Natural killer cell treated with Interleukin-12 subunit alpha and Interleukin-12 subunit beta and Interleukin-15 and Interleukin-18, amount 100 ng/mL, for 72 hours (primary cell): ENCODE data around the gene CST6. TPM values are rescaled to one million over a fixed set of nuclear protein-coding genes. Genes with fewer than 3 reads are reported as not detected.
"Not testable (repeated sequence)": the region's sequence is repeated elsewhere in the genome, so short reads cannot be mapped to it uniquely, and the experiment has no call there.

Experiments used
- ATAC-seq, 2 donors: fragments of 150-1000 bp; cut with Tn5 transposase in 1 of 2; sonication (Bioruptor Pico), chemical (Tn5 transposase) in 1 of 2; 2 replicates each; pipeline ENCODE4 v1.10.0; 2021
- DNase-seq: peaks from one replicate; pipeline ENCODE4 v3.0.0; 2022; ENCODE audit warnings: low spot score
- H3K27ac Mint-ChIP-seq, 2 donors: 1 replicate in 1 of 2; 2 replicates in 1 of 2; pipeline ENCODE4 v1.8.0; 2022; ENCODE audit warnings: mixed read lengths in 2 of 2, mild to moderate bottlenecking in 1 of 2, moderate library complexity in 1 of 2
- H3K27me3 Mint-ChIP-seq, 2 donors: 1 replicate in 1 of 2; 2 replicates in 1 of 2; pipeline ENCODE4 v1.8.0; 2022; ENCODE audit warnings: mixed read lengths in 2 of 2
- H3K36me3 Mint-ChIP-seq: one replicate; pipeline ENCODE4 v1.8.0; 2022; ENCODE audit warnings: mixed read lengths
- H3K4me1 Mint-ChIP-seq, 2 donors: 1 replicate in 1 of 2; 2 replicates in 1 of 2; pipeline ENCODE4 v1.8.0; 2022; ENCODE audit warnings: low read depth in 2 of 2, mixed read lengths in 2 of 2, mild to moderate bottlenecking in 1 of 2
- H3K4me3 Mint-ChIP-seq: one replicate; pipeline ENCODE4 v1.8.0; 2022; ENCODE audit warnings: mixed read lengths
- H3K9me3 Mint-ChIP-seq: 2 replicates; pipeline ENCODE4 v1.8.0; 2022; ENCODE audit warnings: mixed read lengths
- total RNA-seq, 2 donors: library from RNA; stranded (reverse); gene quantifications; one replicate each; pipeline ENCODE4 v1.2.3, GENCODE V29; 2022

Gene CST6
- total RNA-seq, 2 donors from 2014 or later, result 0.52 TPM; not detected in 1

DNA sequence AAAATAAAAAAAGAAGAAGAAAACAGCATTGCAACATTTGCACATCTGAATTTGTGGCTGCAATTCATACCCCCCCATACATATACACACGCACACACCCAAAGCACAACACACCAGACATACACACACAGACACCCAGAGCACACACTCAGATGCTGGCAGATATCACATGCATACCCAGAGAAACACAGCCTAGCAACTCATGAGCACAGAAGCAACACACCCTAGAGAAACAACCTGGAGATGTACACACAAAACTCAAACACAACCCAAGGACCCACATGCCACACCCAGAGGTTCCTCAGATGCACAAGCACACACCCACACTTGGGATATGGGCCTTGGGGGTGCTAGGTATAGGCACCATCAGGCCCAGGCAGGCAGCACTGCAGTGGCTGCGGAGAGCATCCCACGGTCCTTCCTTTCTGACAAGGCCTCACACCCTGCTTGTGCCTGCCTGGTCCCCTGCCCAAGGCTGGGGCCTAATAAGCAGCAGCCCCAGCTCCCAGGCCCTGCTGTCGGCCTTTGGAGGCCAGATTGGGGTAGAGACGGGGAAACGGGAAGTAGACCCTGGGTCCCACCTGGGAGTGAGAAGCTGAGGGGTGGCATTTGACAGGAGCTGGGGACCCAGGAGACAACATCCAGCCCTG, 3.1 kb downstream of the CST6 start:
- ATAC-seq (no peak), DNase-seq (no peak)
- peaks cover 4 to 6% of the 10 kb centered on the region in 2 donors for H3K27me3 Mint-ChIP-seq
- peaks cover 0 to 4% of the 10 kb centered on the region in 2 donors for H3K4me1 Mint-ChIP-seq
- no peak overlapping the region for H3K27ac Mint-ChIP-seq
- H3K4me3 Mint-ChIP-seq, result no peak overlapping the region
- H3K9me3 Mint-ChIP-seq, result no peaks in the 10 kb centered on the region
- H3K36me3 Mint-ChIP-seq, result no peaks in the 10 kb centered on the region

DNA sequence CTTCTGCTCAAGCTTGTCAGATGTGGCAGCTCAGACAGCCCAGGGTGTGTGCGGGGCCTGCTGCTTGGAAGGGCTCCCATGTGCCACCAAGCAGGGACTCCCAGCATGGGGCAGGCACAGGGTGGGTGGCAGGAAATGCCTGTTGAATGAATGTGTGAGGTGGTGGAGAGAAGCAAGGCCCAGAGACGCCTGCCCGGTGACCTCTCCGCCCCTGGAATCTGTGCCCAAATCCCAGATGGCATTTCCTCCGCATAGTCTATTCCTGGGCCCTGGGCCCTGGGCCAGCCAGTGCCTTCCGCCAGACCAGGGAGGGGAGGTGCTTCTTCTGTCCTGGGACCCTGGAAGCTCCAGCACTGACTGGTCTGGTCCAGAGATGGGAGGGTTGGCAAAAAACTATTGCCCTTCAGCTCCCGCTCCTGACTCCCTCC, 3.7 kb downstream of the CST6 start:
- Mint-ChIP-seq H3K27me3 (peaks cover under 1 to 2% of the 10 kb centered on the region in 2 donors), H3K27ac (no peak overlapping the region), H3K36me3 (no peaks in the 10 kb centered on the region), H3K4me3 (no peak overlapping the region), H3K9me3 (no peaks in the 10 kb centered on the region), H3K4me1 (peaks cover 5 to 9% of the 10 kb centered on the region in 2 donors)
- no peak for DNase-seq
- no peak for ATAC-seq

DNA sequence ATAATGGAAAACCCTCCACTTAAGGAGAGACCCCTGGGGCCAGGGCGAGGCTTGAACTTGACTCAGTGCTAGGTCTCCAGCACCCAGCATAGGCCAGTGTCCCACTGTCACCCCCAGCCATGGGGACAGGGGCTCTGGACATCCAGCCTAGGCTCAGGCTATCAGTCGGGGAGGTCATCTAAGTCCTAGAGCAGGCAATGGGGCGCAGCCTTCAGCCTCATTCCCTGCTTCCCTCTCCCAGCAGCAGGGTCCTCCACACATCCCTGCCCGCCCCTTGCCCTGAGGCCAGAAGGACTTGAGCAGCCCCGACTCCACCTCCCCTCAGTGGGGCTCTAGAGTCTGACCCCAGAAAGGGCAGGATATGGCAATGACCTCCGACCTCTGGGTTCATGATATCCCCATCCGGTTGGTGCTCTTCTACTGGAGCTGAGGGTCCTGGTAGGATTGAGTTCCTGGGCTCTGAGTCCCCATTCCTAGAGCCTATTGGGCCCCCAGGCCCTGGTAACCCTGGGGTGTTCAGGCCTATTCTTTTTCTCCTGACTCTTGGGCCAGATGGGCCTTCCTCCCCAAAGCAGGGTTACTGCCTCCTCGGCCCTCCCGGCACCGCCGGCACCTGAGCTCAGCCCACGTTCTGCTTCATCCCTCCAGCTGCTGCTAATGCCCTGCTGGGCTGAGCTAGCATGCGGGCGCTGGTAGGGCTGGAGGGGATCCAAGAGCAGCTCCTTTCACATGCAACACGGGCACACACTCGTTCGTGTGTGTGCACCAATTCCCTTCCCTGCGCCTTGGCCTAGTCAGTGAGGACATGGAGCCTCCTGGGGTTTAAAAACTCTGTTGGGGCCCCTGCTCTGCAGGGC, 4.4 kb downstream of the CST6 start:
- no peaks in the 10 kb centered on the region for H3K9me3 Mint-ChIP-seq
- DNase-seq (no peak), ATAC-seq (no peak)
- H3K27me3 Mint-ChIP-seq, result no peaks in the 10 kb centered on the region
- H3K36me3 Mint-ChIP-seq, result no peaks in the 10 kb centered on the region
- no peak overlapping the region for H3K27ac Mint-ChIP-seq
- peaks cover 12 to 16% of the 10 kb centered on the region in 2 donors for H3K4me1 Mint-ChIP-seq
- no peak overlapping the region for H3K4me3 Mint-ChIP-seq

DNA sequence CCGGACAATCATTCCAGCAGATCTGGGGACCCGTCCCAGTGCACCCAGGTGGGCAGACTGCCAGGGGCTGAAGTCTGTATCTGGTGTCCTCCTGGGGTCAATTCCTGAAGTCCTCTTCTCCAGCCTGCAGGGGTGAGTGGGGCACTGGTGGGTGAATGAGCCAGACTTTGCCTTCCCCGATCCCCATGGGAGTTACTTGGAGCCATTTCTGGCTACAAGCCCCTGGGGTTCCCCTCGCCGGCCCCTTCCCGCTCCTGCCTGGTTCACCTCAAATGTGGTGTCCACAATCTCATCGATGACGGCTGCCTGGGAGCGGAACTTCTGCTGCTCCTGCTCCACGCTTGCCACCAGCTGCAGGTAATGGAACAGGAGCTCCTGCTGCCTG, 5.0 kb downstream of the CST6 start:
- no peaks in the 10 kb centered on the region for H3K27me3 Mint-ChIP-seq
- H3K9me3 Mint-ChIP-seq, result no peaks in the 10 kb centered on the region

DNA sequence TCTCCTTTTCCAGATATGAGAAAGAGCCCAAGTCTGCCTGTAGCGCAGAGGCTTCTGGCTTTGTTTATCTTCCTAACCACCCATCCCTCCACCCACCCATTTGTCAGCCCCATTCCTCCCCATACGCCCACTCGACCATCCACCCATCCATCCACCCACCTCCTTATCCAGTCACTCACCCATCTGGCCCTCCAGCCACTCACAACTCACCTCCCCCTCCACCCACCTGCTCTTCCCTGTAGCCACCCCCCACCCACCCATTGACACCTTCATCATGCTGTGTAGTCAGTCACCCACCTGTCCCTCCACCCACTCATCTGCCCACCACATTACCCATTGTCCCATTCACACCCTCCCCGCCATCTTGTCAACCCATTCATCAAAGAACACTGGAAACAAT, 5.5 kb downstream of the CST6 start:
- no peaks in the 10 kb centered on the region for H3K27me3 Mint-ChIP-seq
- peaks cover 21 to 23% of the 10 kb centered on the region in 2 donors for H3K4me1 Mint-ChIP-seq
- H3K4me3 Mint-ChIP-seq, result no peak overlapping the region
- H3K27ac Mint-ChIP-seq, result no peak overlapping the region
- no peaks in the 10 kb centered on the region for H3K36me3 Mint-ChIP-seq
- H3K9me3 Mint-ChIP-seq, result no peaks in the 10 kb centered on the region
- ATAC-seq (no peak), DNase-seq (no peak)

More for the DNA sequence above, 5.0 kb downstream of the CST6 start:
- ATAC-seq (no peak), DNase-seq (no peak)
- H3K27ac Mint-ChIP-seq, result no peak overlapping the region
- peaks cover 18 to 21% of the 10 kb centered on the region in 2 donors for H3K4me1 Mint-ChIP-seq
- no peaks in the 10 kb centered on the region for H3K36me3 Mint-ChIP-seq
- no peak overlapping the region for H3K4me3 Mint-ChIP-seq

DNA sequence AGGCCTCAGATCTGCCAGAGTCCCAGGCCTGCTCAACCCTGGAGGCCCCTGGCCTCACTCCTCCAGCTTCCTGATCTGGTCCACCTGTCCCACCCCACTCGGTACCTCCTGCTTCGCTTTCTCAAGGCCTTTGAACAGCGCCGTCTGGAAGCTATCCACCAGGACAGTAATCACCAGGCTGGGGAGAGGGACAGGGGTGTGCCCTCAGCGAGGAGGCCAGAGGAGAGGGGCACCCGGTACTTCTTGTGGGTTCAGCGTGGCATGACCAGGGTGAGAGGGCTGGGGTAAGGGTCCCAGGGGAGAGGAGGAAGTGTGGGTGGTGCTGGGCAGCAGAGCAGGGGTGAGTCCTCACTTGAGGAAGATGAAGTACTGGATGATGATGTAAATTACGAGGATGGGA, 8.4 kb downstream of the CST6 start:
- Mint-ChIP-seq H3K4me3 (peak overlapping the region; percentile 78), H3K27ac (peak overlapping the region; percentile 73 to 88), H3K4me1 (peaks cover 26 to 31% of the 10 kb centered on the region in 2 donors), H3K27me3 (peaks cover 0 to 3% of the 10 kb centered on the region in 2 donors), H3K9me3 (no peaks in the 10 kb centered on the region), H3K36me3 (no peaks in the 10 kb centered on the region)
- ATAC-seq, result no peak
- no peak for DNase-seq

DNA sequence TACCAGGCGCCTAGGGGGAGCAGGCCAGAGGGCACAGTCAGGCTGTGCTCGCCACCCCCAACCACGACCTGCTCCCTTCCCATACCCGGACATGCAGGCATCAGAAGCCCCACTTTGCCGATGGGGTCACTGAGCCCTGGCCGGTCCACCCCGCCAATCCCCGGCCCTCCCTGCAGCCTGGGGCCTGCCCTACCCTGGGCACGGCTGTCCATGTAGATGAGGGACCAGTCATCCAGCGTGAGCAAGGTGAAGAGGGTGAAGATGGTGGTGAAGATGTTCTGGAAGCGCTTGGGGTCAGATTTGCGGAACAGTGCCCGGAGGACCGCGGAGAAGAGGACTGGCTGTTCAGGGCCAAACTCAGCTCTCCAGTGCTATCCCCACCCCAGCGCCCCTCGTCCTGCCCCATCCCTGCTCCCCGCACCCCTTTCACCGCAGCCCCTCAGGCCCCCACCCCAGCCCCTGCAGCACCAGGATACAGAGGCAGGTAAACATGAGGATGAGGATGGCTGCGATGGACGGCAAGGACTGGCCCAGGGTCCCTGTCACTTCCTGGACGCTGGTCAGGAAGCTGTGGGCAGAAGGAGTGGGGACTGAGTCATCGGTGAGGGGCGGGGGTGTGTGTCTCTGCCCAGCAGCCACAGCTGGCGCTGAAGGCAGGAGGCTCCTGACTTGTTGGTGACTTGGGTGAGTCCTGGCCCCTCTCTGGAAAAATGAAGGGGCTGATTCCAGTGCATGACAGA, 9.0 kb downstream of the CST6 start:
- peak; percentile 92 for DNase-seq
- Mint-ChIP-seq H3K9me3 (no peaks in the 10 kb centered on the region), H3K4me1 (peaks cover 26 to 31% of the 10 kb centered on the region in 2 donors), H3K4me3 (peak overlapping the region; percentile 78), H3K27me3 (peaks cover 0 to 3% of the 10 kb centered on the region in 2 donors), H3K36me3 (no peaks in the 10 kb centered on the region), H3K27ac (peak overlapping the region; percentile 73 to 88)
- peak; percentile 95 to 97 for ATAC-seq

DNA sequence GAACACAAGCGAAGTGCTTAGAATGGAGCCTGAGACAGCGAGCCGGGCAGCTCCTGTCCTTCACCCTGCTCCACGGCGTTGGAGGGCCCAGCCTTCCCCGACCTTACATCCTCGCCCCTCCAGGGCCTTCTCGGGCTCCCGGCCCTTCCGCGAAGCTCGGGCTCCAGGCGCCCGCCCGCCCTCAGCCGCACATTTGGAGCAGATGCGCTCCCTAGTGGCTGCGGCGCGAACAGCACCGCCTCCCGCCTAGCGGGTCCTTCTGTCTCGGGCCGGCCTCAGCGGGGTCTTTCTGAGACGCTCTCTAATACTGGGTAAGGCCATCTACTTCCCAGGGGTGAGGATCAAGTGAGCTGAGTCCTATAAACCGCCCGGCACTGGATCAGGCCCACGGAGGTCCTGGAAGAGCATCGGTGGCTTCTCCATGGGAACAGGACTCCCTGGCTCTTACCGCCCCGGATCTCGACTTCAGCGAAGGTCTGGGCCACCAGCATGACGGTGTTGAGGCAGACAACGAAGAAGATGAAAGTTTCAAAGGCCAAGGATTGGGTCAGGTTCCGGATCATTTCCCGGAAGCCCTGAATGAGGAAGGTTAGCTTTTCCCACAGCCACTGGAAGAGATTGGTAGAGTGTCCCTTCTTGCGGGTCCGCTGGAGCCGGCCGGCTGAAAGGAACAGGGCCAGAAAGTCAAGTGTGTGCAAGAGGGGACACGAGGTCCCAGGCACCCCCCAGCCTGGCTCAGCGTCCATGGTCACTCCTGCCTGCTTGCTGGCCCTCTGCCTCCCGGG, 10.8 kb downstream of the CST6 start:
- Mint-ChIP-seq H3K4me3 (peak overlapping the region; percentile 67), H3K27me3 (peaks cover 0 to 3% of the 10 kb centered on the region in 2 donors), H3K36me3 (no peaks in the 10 kb centered on the region), H3K27ac (peak overlapping the region; percentile 73 to 88), H3K4me1 (peaks cover 26 to 27% of the 10 kb centered on the region in 2 donors), H3K9me3 (no peaks in the 10 kb centered on the region)
- ATAC-seq (peak; percentile 79), DNase-seq (peak; percentile 81)

DNA sequence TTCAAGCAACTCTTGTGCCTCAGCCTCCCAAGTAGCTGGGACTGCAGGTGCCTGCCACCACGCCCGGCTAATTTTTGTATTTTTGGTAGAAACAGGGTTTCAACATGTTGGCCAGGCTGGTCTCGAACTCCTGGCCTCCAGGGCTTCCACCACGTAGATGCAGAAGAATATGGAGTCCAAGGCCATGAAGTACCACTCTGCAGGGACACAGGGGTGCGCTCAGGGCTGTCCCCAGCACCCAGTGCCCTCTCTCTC, 11.3 kb downstream of the CST6 start:
- H3K27me3 Mint-ChIP-seq, DNase-seq, H3K27ac Mint-ChIP-seq, H3K4me3 Mint-ChIP-seq, H3K36me3 Mint-ChIP-seq, ATAC-seq, H3K9me3 Mint-ChIP-seq: not testable (repeated sequence)
- peaks cover 26% of the 10 kb centered on the region in 2 donors for H3K4me1 Mint-ChIP-seq

DNA sequence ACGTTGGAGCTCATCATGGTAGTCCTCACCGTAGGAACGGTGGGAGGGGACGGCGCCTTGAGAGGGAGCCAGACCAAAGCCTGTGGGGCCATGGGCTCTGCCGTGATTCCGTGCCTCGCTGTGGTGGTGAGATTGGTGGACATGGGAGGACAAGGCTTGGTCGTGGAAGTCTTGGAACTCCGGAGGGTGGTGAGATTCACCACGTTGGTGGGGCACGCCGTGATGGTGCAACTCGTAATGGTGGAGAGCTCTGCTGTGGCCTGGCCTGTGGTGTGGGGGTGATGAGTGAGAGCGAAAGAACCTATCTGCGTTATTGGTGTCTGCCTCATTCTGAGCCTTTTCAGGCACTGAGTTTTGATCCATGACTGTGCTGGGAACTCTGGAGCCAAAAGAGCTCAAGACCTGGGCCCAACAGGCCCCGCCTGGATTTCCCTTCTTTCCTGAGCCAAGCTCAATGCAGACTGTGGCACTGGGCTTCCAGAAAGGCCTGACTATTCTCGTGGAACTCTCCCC, 14.3 kb downstream of the CST6 start, which contains the start of gene CATSPER1:
TSS of gene CATSPER1 (minus strand) at position 463 of the 513 bp plus-strand sequence. CDS start at position 363, 100 bp downstream.
- no peak within 1 kb of the TSS for H3K4me3 Mint-ChIP-seq
- no peaks in the 10 kb centered on the region for H3K9me3 Mint-ChIP-seq
- no peak within 1 kb of the TSS for H3K27ac Mint-ChIP-seq
- H3K4me1 Mint-ChIP-seq, result peaks cover 15 to 16% of the 10 kb centered on the region in 2 donors
- peaks cover 0 to 3% of the 10 kb centered on the region in 2 donors for H3K27me3 Mint-ChIP-seq
- DNase-seq (no peak), ATAC-seq (no peak)
- no peaks in the 10 kb centered on the region for H3K36me3 Mint-ChIP-seq

DNA sequence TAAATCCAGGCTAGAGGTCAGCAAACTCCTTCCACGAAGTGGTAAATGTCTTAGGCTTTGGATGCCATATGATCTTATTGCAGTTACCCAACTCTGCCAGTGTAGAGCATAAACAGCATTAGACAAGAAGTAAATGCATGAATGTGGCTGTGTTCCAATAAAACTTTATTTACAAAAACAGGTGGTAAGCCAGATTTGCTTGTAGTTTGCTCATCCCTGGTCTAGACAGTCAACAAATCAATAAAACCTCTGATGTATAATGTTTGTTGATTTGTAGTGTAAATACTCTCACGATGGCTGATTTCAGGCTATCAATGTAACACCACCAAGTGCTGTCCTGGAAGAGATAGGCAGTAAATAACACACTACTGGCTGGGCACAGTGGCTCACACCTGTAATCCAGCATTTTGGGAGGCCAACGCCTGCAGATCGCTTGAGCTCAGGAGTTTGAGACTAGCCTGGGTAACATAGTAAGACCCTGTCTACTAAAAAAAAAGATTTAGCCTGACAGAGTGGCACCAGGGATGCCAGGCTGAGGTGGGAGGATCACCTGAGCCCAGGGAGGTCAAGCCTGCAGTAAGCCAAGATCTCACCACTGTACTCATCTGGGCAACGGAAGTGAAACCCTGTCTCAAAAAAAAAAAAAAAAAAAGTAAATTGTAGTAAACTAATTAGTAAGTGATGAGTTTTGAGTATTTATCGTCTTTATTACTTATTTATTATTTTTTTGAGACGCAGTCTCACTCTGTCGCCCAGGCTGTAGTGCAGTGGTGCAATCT, 21.3 kb downstream of the CST6 start:
- ATAC-seq (no peak), DNase-seq (no peak)
- no peak overlapping the region for H3K4me3 Mint-ChIP-seq
- no peaks in the 10 kb centered on the region for H3K4me1 Mint-ChIP-seq
- no peaks in the 10 kb centered on the region for H3K9me3 Mint-ChIP-seq
- no peaks in the 10 kb centered on the region for H3K36me3 Mint-ChIP-seq
- H3K27ac Mint-ChIP-seq, result no peak overlapping the region
- peaks cover 5 to 6% of the 10 kb centered on the region in 2 donors for H3K27me3 Mint-ChIP-seq

DNA sequence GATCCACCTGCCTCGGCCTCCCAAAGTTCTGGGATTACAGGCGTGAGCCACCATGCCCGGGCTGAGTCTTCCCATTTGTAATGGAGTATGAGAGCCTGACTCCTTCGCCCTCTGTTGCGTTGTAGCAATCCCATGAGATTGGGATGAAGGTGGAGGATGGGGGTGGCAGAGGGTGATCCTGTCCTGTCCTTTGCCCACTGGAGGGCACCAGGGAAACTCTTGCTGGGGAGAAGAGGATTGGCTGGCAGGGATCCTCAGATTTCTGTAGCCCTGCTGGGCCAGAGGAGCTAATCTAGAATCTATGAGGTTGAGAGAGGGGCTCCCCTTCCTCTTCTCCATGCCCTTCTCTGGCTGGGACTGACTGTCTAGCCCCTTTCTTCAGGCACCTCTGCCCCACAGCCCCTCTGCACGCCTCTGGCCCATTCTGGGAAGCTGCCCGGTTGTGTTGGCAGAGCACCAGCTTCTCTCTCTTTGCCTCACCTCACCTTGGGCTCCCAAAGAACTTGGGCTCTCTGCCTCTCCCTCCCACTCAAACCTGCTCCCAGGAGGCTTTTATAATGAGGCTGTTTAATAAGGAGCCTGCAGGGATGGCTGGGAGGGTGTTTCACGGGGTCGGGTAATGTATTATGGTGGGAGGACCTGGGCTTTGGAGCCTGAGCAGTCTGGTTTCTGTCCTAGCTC, 24.0 kb downstream of the CST6 start:
- ATAC-seq (no peak), DNase-seq (no peak)
- Mint-ChIP-seq H3K4me1 (no peaks in the 10 kb centered on the region), H3K27ac (no peak overlapping the region), H3K36me3 (no peaks in the 10 kb centered on the region), H3K9me3 (no peaks in the 10 kb centered on the region), H3K4me3 (no peak overlapping the region), H3K27me3 (peaks cover 5 to 6% of the 10 kb centered on the region in 2 donors)
